ENCODE measurements around the gene SLC38A8.

Gene SLC38A8

DNA sequence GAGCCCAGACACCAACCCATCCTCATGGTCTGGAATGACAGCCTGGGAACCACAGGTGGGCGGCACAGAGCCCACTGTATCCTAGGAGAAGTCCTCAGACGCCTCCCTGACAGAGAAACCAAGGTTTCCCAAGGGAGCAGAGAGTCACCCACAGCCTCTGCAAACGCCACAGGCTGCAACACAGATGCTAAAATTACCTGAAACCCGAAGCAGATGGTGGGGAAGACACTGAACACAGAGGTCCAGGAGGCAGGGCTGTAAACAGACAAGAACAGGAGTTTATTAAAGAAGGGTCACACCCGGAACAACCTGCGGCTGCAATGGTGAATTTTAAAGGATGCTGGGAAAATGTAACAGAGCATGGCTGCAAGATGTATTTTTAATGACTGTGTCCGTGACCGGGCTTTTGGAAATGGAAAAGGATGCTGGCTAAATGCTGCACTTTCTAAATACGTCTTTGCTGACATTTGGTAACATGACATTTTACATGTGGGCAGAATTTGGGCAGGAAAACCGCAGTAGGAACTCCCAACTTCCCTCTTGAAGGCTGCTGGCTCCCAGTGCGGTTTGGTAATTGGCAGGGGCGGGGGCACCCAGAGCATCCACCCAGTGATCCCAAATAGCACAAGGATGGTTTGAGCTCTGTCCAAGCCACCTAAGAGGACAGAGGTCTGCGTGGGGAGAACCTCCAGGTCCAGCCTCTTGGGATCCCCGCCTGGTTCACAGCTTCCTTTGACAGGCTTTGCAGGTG is 13.1 kb downstream of the SLC38A8 start:
- H3K36me3 ChIP-seq (ENCODE audit: control insufficient read depth, insufficient read depth, low read length), result no peaks in the 10 kb centered on the region
- H3K9me3 ChIP-seq (ENCODE audit: control insufficient read depth, insufficient read depth, low read depth, low read length), result no peaks in the 10 kb centered on the region
- H3K27ac ChIP-seq (ENCODE audit: low read depth, low read length), result no peak overlapping the region
- H3K27me3 ChIP-seq (ENCODE audit: control insufficient read depth, insufficient read depth, low read length), result no peaks in the 10 kb centered on the region
- no peaks in the 10 kb centered on the region for H3K4me1 ChIP-seq (ENCODE audit: control insufficient read depth, insufficient read depth, low read length)
- H3K9ac ChIP-seq (ENCODE audit: low read length), result no peak overlapping the region
- no peak overlapping the region for H3K4me3 ChIP-seq (ENCODE audit: low read depth, low read length)

DNA sequence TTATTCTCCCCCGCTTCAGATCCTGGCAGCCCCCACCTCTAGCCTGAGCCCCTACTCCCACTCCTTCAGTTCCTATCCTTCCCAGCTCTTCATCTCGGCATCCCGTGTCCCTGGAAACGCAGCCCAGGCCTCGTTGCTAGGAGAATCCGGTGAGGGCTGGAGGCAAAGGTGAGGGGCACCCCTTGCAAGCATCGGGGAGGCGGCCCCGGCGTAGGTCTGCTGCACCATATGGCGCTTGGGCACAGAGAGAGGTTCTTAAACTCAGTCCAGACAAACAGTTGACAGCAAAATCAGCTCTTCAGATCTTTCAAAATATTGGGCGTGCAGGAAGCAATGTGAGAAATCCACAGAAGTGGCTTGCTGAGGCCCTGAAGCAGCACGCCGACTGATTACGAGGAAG is 15.0 kb downstream of the SLC38A8 start:
- H3K27me3 ChIP-seq (ENCODE audit: control insufficient read depth, insufficient read depth, low read length), result no peaks in the 10 kb centered on the region
- H3K9me3 ChIP-seq (ENCODE audit: control insufficient read depth, insufficient read depth, low read depth, low read length), result no peaks in the 10 kb centered on the region

DNA sequence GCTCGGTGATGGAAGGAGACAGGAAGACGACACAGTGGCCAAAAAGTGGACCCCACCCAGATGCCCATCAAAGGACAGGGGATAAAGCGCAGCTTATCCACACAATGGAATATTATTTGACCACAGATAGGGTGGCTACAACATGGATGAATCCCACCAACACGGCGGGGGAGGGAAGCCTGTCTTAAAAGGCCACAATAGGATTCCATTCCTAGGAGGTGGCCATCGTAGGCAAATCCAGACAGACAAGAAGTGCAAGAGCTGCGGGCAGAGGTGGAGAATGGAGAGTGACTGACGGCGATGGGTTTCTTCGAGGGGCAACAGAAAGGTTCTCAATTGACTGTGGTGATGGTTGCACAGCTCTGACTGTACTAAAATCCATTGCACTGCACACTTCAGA is 16.0 kb downstream of the SLC38A8 start:
- Histone ChIP-seq H3K4me1 (ENCODE audit: control insufficient read depth, insufficient read depth, low read length) (no peaks in the 10 kb centered on the region), H3K9ac (ENCODE audit: low read length) (no peak overlapping the region), H3K4me3 (ENCODE audit: low read depth, low read length) (no peak overlapping the region), H3K27me3 (ENCODE audit: control insufficient read depth, insufficient read depth, low read length) (no peaks in the 10 kb centered on the region), H3K27ac (ENCODE audit: low read depth, low read length) (no peak overlapping the region), H3K9me3 (ENCODE audit: control insufficient read depth, insufficient read depth, low read depth, low read length) (peaks cover 8% of the 10 kb centered on the region), H3K36me3 (ENCODE audit: control insufficient read depth, insufficient read depth, low read length) (no peaks in the 10 kb centered on the region)

More for the DNA sequence above, 15.0 kb downstream of the SLC38A8 start:
- H3K9ac ChIP-seq (ENCODE audit: low read length), result no peak overlapping the region
- H3K4me3 ChIP-seq (ENCODE audit: low read depth, low read length), result no peak overlapping the region
- H3K36me3 ChIP-seq (ENCODE audit: control insufficient read depth, insufficient read depth, low read length), result no peaks in the 10 kb centered on the region
- H3K27ac ChIP-seq (ENCODE audit: low read depth, low read length), result no peak overlapping the region
- H3K4me1 ChIP-seq (ENCODE audit: control insufficient read depth, insufficient read depth, low read length), result no peaks in the 10 kb centered on the region

DNA sequence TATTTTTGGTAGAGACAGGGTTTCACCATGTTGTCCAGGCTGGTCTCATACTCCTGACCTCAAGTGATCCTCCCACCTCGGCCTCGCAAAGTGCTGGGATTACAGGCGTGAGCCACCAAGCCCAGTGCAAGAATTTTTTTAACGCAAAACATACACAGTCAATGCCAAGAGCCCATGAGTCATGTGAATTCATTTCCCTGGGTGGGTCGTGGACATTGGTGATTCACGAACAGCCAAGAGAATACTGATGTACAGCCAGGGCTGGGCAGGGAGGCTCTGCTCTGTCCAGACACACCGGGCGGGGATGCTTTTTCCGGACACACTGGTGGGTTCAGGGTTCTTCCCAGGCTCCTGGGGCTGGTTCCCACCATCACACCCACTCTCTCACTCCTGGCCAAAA is 17.7 kb downstream of the SLC38A8 start:
- no peak overlapping the region for H3K4me3 ChIP-seq (ENCODE audit: low read depth, low read length)
- H3K9ac ChIP-seq (ENCODE audit: low read length), result no peak overlapping the region
- H3K4me1 ChIP-seq (ENCODE audit: control insufficient read depth, insufficient read depth, low read length), result no peaks in the 10 kb centered on the region
- H3K9me3 ChIP-seq (ENCODE audit: control insufficient read depth, insufficient read depth, low read depth, low read length), result peaks cover 18% of the 10 kb centered on the region
- H3K27me3 ChIP-seq (ENCODE audit: control insufficient read depth, insufficient read depth, low read length), result no peaks in the 10 kb centered on the region
- no peak overlapping the region for H3K27ac ChIP-seq (ENCODE audit: low read depth, low read length)
- H3K36me3 ChIP-seq (ENCODE audit: control insufficient read depth, insufficient read depth, low read length), result no peaks in the 10 kb centered on the region

DNA sequence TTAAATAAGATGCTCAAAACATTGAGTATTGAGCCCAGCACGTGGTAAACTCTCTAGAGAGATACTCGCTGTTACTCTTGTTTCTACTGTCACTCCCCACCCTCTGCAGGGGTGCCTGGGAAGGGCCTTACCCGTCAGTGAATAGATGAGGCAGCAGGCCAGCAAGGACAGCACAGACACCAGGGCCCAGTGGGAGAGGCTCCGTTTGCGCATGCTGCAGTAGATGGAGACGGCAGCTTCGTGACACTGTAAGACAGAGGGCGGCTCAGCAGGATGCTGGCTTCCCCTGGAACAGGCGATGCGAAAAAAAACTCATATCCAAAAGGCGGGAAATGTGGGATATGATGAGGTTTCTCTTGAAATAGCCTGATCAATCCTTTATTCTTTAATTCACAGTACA is 20.0 kb downstream of the SLC38A8 start:
- H3K27me3 ChIP-seq (ENCODE audit: control insufficient read depth, insufficient read depth, low read length), result no peaks in the 10 kb centered on the region
- H3K36me3 ChIP-seq (ENCODE audit: control insufficient read depth, insufficient read depth, low read length), result no peaks in the 10 kb centered on the region
- no peak overlapping the region for H3K27ac ChIP-seq (ENCODE audit: low read depth, low read length)
- H3K4me3 ChIP-seq (ENCODE audit: low read depth, low read length), result no peak overlapping the region
- no peak overlapping the region for H3K9ac ChIP-seq (ENCODE audit: low read length)
- H3K9me3 ChIP-seq (ENCODE audit: control insufficient read depth, insufficient read depth, low read depth, low read length), result peaks cover 18% of the 10 kb centered on the region
- no peaks in the 10 kb centered on the region for H3K4me1 ChIP-seq (ENCODE audit: control insufficient read depth, insufficient read depth, low read length)

DNA sequence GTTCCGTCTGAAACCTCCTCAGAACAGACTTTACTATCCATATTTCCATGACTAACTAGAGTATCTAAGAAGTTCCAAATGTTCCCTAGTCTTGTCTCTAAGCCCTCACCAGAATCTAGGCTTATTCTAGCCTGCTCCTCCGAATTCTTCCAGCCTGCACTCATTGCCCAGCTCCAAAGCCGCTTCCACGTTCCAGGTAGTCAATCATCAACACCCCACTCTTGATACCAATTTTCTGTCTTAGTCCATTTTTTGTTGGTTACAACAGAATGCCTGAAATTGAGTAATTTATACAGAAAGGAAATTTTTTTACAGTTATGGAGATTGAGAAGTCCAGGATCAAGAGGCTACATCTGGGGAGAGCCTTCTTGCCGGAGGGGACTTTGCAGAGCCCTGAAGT is 21.1 kb downstream of the SLC38A8 start:
- Histone ChIP-seq H3K9ac (ENCODE audit: low read length) (no peak overlapping the region), H3K4me1 (ENCODE audit: control insufficient read depth, insufficient read depth, low read length) (no peaks in the 10 kb centered on the region), H3K27ac (ENCODE audit: low read depth, low read length) (no peak overlapping the region), H3K4me3 (ENCODE audit: low read depth, low read length) (no peak overlapping the region), H3K9me3 (ENCODE audit: control insufficient read depth, insufficient read depth, low read depth, low read length) (peaks cover 18% of the 10 kb centered on the region), H3K36me3 (ENCODE audit: control insufficient read depth, insufficient read depth, low read length) (no peaks in the 10 kb centered on the region), H3K27me3 (ENCODE audit: control insufficient read depth, insufficient read depth, low read length) (no peaks in the 10 kb centered on the region)

DNA sequence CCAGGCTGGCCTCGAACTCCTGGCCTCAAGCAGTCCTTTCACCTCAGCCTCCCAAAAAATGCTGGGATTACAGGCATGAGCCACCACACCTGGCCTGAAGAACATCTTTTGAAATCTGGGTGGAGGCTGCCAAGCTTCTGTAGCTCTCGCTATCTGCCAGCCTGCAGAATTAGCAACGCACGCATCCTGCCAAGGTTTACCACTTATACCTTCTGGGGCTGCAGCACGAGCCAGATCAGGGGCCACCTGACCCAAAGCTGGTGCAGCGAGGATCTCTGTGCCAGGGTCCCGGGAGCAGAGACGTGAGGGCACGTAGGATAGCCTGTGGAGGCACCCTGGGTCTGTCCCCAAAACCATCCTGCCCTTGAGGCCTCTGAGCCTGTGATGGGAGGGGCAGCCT is 22.2 kb downstream of the SLC38A8 start:
- no peaks in the 10 kb centered on the region for H3K27me3 ChIP-seq (ENCODE audit: control insufficient read depth, insufficient read depth, low read length)
- peaks cover 18% of the 10 kb centered on the region for H3K9me3 ChIP-seq (ENCODE audit: control insufficient read depth, insufficient read depth, low read depth, low read length)
- no peaks in the 10 kb centered on the region for H3K4me1 ChIP-seq (ENCODE audit: control insufficient read depth, insufficient read depth, low read length)
- no peak overlapping the region for H3K9ac ChIP-seq (ENCODE audit: low read length)
- H3K4me3 ChIP-seq (ENCODE audit: low read depth, low read length), result no peak overlapping the region
- H3K27ac ChIP-seq (ENCODE audit: low read depth, low read length), result no peak overlapping the region
- no peaks in the 10 kb centered on the region for H3K36me3 ChIP-seq (ENCODE audit: control insufficient read depth, insufficient read depth, low read length)

DNA sequence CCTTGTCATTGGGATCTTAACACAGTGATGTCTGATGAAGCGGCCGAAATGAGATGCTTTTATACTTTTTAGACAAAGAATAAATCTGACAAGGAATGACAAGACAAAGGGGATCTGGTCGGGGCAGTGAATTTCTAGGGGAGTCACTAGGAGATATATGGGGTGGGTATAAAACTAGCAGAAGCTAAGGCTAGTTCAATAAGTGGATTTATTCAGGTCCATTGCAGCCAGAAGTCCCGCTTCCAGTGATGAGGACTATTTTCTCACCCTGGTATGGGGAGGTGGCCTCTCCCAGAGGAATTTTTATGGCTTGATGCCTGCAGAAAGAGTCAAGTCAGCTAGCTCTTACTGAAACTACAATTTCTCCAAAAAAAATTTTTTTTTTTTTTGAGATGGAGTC is 23.9 kb downstream of the SLC38A8 start:
- no peak overlapping the region for H3K27ac ChIP-seq (ENCODE audit: low read depth, low read length)
- H3K4me1 ChIP-seq (ENCODE audit: control insufficient read depth, insufficient read depth, low read length), result 0 out of 2 replicates have a peak, but pooled peaks cover 5% of the 10 kb centered on the region
- no peak overlapping the region for H3K4me3 ChIP-seq (ENCODE audit: low read depth, low read length)
- H3K9ac ChIP-seq (ENCODE audit: low read length), result no peak overlapping the region
- H3K27me3 ChIP-seq (ENCODE audit: control insufficient read depth, insufficient read depth, low read length), result no peaks in the 10 kb centered on the region
- peaks cover 18% of the 10 kb centered on the region for H3K9me3 ChIP-seq (ENCODE audit: control insufficient read depth, insufficient read depth, low read depth, low read length)
- no peaks in the 10 kb centered on the region for H3K36me3 ChIP-seq (ENCODE audit: control insufficient read depth, insufficient read depth, low read length)

DNA sequence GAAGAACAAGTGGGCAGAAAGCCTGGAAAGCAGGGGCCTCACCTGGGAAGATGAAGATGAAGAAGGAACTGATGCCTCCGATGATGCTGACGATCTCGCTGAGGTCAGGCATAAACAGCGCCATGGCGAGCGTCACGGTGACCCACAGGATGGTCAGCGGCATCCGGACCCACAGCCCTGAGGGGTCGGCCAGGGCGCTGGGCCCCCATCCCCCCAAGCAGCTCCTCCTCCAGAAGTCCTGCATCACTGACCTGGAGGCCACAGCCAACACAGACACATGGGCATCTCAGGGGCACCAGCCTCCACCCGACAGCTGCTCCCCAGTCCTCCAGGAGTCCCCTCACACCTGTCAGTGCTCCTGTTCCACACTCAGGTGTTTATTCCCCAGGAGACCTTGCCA is 26.1 kb downstream of the SLC38A8 start:
- Histone ChIP-seq H3K4me3 (ENCODE audit: low read depth, low read length) (no peak overlapping the region), H3K9me3 (ENCODE audit: control insufficient read depth, insufficient read depth, low read depth, low read length) (peaks cover 8% of the 10 kb centered on the region), H3K27me3 (ENCODE audit: control insufficient read depth, insufficient read depth, low read length) (no peaks in the 10 kb centered on the region), H3K9ac (ENCODE audit: low read length) (no peak overlapping the region), H3K27ac (ENCODE audit: low read depth, low read length) (no peak overlapping the region), H3K4me1 (ENCODE audit: control insufficient read depth, insufficient read depth, low read length) (0 out of 2 replicates have a peak, but pooled peaks cover 5% of the 10 kb centered on the region), H3K36me3 (ENCODE audit: control insufficient read depth, insufficient read depth, low read length) (no peaks in the 10 kb centered on the region)

DNA sequence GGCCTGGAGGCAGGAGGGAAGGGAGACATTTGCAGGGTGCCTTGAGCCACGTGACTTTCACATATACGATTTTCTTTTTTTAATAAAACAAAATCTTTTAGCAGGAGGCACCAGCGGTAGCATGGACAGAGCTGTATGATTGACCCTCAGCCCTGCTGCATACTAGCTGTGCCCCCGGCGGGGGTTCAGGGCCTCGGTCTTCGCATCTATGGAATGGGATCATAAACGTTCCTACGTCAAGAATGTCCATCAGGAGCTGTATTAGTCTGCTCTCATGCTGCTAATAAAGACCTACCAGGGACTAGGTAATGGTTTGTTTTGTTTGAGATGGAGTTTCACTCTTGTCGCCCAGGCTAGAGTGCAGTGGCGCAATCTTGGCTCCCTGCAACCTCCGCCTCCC is 27.2 kb downstream of the SLC38A8 start:
- Histone ChIP-seq H3K27me3 (ENCODE audit: control insufficient read depth, insufficient read depth, low read length) (no peaks in the 10 kb centered on the region), H3K9me3 (ENCODE audit: control insufficient read depth, insufficient read depth, low read depth, low read length) (no peaks in the 10 kb centered on the region), H3K9ac (ENCODE audit: low read length) (no peak overlapping the region), H3K36me3 (ENCODE audit: control insufficient read depth, insufficient read depth, low read length) (no peaks in the 10 kb centered on the region), H3K27ac (ENCODE audit: low read depth, low read length) (no peak overlapping the region), H3K4me3 (ENCODE audit: low read depth, low read length) (no peak overlapping the region), H3K4me1 (ENCODE audit: control insufficient read depth, insufficient read depth, low read length) (0 out of 2 replicates have a peak, but pooled peaks cover 5% of the 10 kb centered on the region)

DNA sequence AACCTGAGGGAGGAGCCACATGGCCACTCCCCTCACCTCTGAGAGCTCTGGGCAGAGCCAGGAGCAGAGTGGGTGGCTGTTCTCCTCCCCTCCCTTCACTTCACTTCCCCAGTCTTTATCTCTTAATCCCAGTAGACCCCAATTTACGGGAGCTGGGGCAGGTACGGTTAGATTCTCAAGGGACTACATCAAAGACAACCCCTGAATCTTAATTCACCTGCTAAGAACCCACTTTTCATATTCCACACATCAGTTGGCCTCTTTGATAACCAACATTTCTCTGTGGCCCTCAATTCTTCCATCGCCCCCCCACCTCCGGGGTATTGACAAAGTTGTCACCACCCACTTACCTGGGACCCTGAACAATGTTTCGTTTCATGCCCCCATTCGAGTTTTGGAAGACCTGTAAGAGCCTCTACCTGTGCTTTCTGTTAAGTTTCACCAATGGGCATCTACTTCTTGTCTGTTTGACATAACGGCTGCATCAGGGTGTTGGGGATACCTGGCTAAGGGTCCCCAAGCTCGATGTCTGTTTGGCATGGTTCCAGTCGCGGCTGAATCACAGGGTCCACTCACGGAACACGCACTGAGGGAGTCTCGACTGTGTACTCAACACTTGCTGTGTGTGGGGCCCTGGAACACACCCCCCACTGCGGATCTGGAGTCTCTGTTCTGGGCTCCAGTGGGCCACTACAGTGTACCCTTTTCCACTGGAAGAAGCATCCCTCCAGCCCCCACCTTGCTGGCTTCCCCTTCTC is 27.8 kb downstream of the SLC38A8 start:
- no peaks in the 10 kb centered on the region for H3K9me3 ChIP-seq (ENCODE audit: control insufficient read depth, insufficient read depth, low read depth, low read length)
- H3K4me3 ChIP-seq (ENCODE audit: low read depth, low read length), result no peak overlapping the region
- no peak overlapping the region for H3K27ac ChIP-seq (ENCODE audit: low read depth, low read length)
- no peak overlapping the region for H3K9ac ChIP-seq (ENCODE audit: low read length)
- no peaks in the 10 kb centered on the region for H3K27me3 ChIP-seq (ENCODE audit: control insufficient read depth, insufficient read depth, low read length)
- H3K36me3 ChIP-seq (ENCODE audit: control insufficient read depth, insufficient read depth, low read length), result no peaks in the 10 kb centered on the region
- 0 out of 2 replicates have a peak, but pooled peaks cover 5% of the 10 kb centered on the region for H3K4me1 ChIP-seq (ENCODE audit: control insufficient read depth, insufficient read depth, low read length)
